Measurements from ENCODE around the gene COL4A5. TPM values are rescaled to one million over a fixed set of nuclear protein-coding genes. Genes with fewer than 3 reads are reported as not detected.

The COL4A5 gene
- total and polyA plus RNA-seq, 2 of the 8 experiments (the other 6 are each of a cell fraction or from before 2014, with no cell fraction given), result 24.9 to 30.2 TPM

DNA sequence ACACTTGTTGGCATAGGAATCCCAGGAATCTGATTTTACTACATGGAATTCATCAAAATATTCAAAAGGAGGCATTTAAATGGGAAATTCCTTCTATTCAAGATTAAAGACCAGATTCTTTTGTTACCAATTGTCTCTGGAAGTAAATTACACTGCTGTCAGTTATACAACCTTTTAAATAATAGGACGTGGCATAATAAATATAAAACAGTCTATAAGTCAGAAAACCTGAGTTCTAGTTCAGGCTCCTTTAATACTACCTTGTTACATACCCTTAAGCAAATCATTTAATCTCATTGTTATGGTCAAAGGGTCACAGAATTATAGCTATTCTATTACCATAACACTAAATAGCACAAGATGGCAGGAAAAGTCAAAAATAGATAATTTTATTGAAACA lies 20.2 kb upstream of the COL4A5 start:
- Histone ChIP-seq H3K4me3 (ENCODE audit: extremely low read depth in 1 of 4, insufficient read depth in 2 of 4, low read depth in 3 of 4, low read length in 4 of 4) (no peak overlapping the region), H4K5ac (ENCODE audit: insufficient read length, low read depth, low read length) (no peak overlapping the region), H3K4me2 (ENCODE audit: insufficient read depth in 1 of 2, low read depth in 2 of 2, low read length in 2 of 2) (no peak overlapping the region), H3K79me1 (ENCODE audit: low read depth, low read length) (no peaks in the 10 kb centered on the region), H2AFZ (ENCODE audit: low read length) (no peak overlapping the region), H3K18ac (ENCODE audit: extremely low read depth, low read length) (no peak overlapping the region), H4K8ac (ENCODE audit: extremely low read depth, insufficient read depth, low read length) (no peak overlapping the region), H3K27me3 (replicated peaks in 1 of 4; ENCODE audit: control insufficient read depth in 3 of 4, extremely low read depth in 1 of 4, insufficient read depth in 3 of 4, low read length in 3 of 4) (no peaks in the 10 kb centered on the region), H3K23ac (ENCODE audit: insufficient read length) (no peak overlapping the region), H3K14ac (ENCODE audit: insufficient read length) (no peak overlapping the region), H2AK5ac (ENCODE audit: low read depth, low read length) (no peak overlapping the region), H2BK120ac (replicated peaks; ENCODE audit: low read depth, low read length) (no peak overlapping the region), H3K4ac (replicated peaks; ENCODE audit: insufficient read length, low read depth, low read length) (no peak overlapping the region), H2BK5ac (ENCODE audit: low read depth, low read length) (no peak overlapping the region), H3K79me2 (ENCODE audit: control insufficient read depth in 1 of 2, insufficient read depth in 2 of 2, low read length in 2 of 2) (no peaks in the 10 kb centered on the region), H2BK15ac (ENCODE audit: low read length) (no peak overlapping the region), H4K91ac (replicated peaks; ENCODE audit: insufficient read length, low read length) (no peak overlapping the region), H3K9ac (replicated peaks in 1 of 4; ENCODE audit: extremely low read depth in 1 of 4, low read depth in 3 of 4, low read length in 3 of 4) (no peak overlapping the region), H3K56ac (replicated peaks; ENCODE audit: insufficient read length, low read depth, low read length) (no peak overlapping the region), H3K36me3 (ENCODE audit: control insufficient read depth in 2 of 4, insufficient read depth in 4 of 4, low read length in 3 of 4) (no peaks in the 10 kb centered on the region), H3K9me3 (ENCODE audit: insufficient read depth in 2 of 2, low read depth in 1 of 2, low read length in 1 of 2) (no peaks in the 10 kb centered on the region), H2BK12ac (ENCODE audit: low read depth, low read length) (no peak overlapping the region), H3K27ac (ENCODE audit: low read depth, low read length) (no peak overlapping the region), H4K20me1 (replicated peaks in 1 of 2; ENCODE audit: control insufficient read depth in 1 of 2, insufficient read depth in 2 of 2, low read length in 2 of 2) (no peaks in the 10 kb centered on the region), H2BK20ac (ENCODE audit: low read length) (no peak overlapping the region), H3K23me2 (ENCODE audit: low read depth, low read length) (no peaks in the 10 kb centered on the region), H3K4me1 (replicated peaks in 1 of 4; ENCODE audit: control insufficient read depth in 3 of 4, insufficient read depth in 4 of 4, low read length in 3 of 4) (peaks cover 0 to 3% (median 1%) of the 10 kb centered on the region in 4 experiments; a peak in 3 of 7 replicates)
- CTCF ChIA-PET (ENCODE audit: partially characterized antibody), result no interaction called here
- no peak for DNase-seq (ENCODE audit: low read depth in 1 of 2, low spot score in 2 of 2)
- POLR2A ChIA-PET (ENCODE audit: partially characterized antibody), result no interaction called here
- FAIRE-seq, result no peak
- WGBS, 2 experiments (ENCODE audit: extremely low coverage in 1 of 2, insufficient coverage in 1 of 2, insufficient read length in 1 of 2, insufficient replicate concordance in 2 of 2, low coverage in 1 of 2, low lambda C conversion rate in 2 of 2, missing lambda C conversion rate in 1 of 2), result 58% methylated on average over 1 of the region's 1 CpG; no CpG with 5 or more reads in 1 of the 2 experiments
- TF ChIP-seq, protein P1, sequence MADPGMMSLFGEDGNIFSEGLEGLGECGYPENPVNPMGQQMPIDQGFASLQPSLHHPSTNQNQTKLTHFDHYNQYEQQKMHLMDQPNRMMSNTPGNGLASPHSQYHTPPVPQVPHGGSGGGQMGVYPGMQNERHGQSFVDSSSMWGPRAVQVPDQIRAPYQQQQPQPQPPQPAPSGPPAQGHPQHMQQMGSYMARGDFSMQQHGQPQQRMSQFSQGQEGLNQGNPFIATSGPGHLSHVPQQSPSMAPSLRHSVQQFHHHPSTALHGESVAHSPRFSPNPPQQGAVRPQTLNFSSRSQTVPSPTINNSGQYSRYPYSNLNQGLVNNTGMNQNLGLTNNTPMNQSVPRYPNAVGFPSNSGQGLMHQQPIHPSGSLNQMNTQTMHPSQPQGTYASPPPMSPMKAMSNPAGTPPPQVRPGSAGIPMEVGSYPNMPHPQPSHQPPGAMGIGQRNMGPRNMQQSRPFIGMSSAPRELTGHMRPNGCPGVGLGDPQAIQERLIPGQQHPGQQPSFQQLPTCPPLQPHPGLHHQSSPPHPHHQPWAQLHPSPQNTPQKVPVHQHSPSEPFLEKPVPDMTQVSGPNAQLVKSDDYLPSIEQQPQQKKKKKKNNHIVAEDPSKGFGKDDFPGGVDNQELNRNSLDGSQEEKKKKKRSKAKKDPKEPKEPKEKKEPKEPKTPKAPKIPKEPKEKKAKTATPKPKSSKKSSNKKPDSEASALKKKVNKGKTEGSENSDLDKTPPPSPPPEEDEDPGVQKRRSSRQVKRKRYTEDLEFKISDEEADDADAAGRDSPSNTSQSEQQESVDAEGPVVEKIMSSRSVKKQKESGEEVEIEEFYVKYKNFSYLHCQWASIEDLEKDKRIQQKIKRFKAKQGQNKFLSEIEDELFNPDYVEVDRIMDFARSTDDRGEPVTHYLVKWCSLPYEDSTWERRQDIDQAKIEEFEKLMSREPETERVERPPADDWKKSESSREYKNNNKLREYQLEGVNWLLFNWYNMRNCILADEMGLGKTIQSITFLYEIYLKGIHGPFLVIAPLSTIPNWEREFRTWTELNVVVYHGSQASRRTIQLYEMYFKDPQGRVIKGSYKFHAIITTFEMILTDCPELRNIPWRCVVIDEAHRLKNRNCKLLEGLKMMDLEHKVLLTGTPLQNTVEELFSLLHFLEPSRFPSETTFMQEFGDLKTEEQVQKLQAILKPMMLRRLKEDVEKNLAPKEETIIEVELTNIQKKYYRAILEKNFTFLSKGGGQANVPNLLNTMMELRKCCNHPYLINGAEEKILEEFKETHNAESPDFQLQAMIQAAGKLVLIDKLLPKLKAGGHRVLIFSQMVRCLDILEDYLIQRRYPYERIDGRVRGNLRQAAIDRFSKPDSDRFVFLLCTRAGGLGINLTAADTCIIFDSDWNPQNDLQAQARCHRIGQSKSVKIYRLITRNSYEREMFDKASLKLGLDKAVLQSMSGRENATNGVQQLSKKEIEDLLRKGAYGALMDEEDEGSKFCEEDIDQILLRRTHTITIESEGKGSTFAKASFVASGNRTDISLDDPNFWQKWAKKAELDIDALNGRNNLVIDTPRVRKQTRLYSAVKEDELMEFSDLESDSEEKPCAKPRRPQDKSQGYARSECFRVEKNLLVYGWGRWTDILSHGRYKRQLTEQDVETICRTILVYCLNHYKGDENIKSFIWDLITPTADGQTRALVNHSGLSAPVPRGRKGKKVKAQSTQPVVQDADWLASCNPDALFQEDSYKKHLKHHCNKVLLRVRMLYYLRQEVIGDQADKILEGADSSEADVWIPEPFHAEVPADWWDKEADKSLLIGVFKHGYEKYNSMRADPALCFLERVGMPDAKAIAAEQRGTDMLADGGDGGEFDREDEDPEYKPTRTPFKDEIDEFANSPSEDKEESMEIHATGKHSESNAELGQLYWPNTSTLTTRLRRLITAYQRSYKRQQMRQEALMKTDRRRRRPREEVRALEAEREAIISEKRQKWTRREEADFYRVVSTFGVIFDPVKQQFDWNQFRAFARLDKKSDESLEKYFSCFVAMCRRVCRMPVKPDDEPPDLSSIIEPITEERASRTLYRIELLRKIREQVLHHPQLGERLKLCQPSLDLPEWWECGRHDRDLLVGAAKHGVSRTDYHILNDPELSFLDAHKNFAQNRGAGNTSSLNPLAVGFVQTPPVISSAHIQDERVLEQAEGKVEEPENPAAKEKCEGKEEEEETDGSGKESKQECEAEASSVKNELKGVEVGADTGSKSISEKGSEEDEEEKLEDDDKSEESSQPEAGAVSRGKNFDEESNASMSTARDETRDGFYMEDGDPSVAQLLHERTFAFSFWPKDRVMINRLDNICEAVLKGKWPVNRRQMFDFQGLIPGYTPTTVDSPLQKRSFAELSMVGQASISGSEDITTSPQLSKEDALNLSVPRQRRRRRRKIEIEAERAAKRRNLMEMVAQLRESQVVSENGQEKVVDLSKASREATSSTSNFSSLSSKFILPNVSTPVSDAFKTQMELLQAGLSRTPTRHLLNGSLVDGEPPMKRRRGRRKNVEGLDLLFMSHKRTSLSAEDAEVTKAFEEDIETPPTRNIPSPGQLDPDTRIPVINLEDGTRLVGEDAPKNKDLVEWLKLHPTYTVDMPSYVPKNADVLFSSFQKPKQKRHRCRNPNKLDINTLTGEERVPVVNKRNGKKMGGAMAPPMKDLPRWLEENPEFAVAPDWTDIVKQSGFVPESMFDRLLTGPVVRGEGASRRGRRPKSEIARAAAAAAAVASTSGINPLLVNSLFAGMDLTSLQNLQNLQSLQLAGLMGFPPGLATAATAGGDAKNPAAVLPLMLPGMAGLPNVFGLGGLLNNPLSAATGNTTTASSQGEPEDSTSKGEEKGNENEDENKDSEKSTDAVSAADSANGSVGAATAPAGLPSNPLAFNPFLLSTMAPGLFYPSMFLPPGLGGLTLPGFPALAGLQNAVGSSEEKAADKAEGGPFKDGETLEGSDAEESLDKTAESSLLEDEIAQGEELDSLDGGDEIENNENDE (IDR thresholded peaks at IDR 0.05; ENCODE audit: insufficient replicate concordance, low read length), result no peak

All from H1 (cell line).